Raji (cell line): ENCODE data around the gene DNAJB13.

ENCODE experiments used
- POLR2A ChIP-seq: IDR thresholded peaks from 2 replicates; pipeline ENCODE4 v1.6.1; 2011; ENCODE audit warnings: low read depth, low read length, control low read depth; ENCODE audit not compliant: insufficient read depth

DNAJB13 gene

GRCh38 chr11:74010306-74011300 lies 59.8 kb downstream of the DNAJB13 start:
- no peak for TF ChIP-seq POLR2A

- TF ChIP-seq POLR2A = no peak
Observed at GRCh38 chr11:74011360-74012073, 60.7 kb downstream of the DNAJB13 start.

DNA sequence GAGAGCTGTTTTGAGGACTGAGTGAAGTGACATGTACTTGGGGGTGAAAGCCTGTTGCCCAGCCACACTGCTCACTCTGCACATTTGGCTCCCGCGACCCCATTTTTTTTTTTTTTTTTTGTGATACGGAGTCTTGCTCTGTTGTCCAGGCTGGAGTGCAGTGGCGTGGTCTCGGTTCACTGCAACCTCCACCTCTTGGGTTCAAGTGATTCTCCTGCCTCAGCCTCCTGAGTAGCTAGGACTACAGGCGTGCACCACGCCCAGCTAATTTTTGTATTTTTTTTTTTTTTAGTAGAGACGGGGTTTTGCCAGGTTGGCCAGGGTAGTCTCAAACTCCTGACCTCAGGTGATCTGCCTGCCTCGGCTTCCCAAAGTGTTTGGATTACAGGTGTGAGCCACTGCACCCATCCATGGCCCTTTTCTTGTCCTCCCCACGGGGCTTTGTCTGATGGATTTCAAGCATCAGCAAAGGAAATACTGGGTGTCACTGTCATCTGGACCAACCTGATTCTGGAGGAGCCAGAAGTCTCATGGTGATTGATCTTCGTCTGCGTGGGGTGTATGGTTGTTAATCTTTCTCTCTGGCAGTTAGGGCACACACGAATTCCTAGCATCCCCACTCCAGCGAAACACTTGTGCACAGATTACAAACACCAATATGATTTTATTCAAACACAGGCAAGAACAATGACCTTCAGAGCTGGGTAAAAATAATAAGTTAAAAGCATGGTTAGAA lies 61.4 kb downstream of the DNAJB13 start:
- no peak for TF ChIP-seq POLR2A

GRCh38 chr11:74013141-74013540 lies 62.3 kb downstream of the DNAJB13 start:
- no peak for TF ChIP-seq POLR2A

DNA sequence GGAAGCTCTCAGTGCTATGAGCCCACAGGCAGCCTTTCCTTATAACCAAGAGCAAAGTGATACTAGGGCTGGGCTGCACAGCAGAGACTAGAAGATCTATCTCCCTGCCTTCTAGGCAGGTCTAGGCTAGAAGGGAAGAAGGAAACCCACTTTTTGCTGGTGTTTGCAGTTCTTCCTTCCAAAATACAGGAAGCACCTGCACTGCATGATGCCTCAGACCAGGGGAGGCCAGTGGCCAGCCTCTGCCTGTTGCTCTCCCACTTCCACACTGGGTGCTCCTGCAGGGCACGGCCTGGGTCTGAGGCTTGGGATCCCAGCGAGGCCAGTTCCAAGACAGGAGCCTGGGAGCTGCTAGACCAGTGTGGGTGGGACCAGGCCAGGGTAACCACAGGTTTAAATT lies 64.1 kb downstream of the DNAJB13 start:
- no peak for TF ChIP-seq POLR2A

GRCh38 chr11:74015919-74016684 lies 65.3 kb downstream of the DNAJB13 start:
- TF ChIP-seq POLR2A = no peak

DNA sequence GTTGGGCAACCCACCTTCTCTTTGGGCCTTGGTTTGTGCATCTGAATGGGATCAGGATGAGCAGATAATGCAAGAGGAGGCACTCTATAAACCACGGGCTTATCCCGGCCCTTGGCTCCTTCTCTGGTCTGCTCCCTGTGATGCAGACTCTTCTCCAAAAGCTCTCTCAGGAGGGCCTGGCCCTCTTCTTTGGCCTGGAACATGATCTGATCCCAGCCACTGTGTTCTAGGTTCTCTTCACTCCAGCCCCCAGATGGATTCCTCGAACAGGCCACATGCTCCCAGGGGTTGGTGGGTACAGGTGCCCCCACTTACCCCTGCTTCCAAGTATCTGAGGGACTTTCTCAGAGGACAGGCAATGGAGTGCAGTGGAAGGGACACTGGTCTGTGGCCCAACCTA lies 66.8 kb downstream of the DNAJB13 start:
- TF ChIP-seq POLR2A = no peak

DNA sequence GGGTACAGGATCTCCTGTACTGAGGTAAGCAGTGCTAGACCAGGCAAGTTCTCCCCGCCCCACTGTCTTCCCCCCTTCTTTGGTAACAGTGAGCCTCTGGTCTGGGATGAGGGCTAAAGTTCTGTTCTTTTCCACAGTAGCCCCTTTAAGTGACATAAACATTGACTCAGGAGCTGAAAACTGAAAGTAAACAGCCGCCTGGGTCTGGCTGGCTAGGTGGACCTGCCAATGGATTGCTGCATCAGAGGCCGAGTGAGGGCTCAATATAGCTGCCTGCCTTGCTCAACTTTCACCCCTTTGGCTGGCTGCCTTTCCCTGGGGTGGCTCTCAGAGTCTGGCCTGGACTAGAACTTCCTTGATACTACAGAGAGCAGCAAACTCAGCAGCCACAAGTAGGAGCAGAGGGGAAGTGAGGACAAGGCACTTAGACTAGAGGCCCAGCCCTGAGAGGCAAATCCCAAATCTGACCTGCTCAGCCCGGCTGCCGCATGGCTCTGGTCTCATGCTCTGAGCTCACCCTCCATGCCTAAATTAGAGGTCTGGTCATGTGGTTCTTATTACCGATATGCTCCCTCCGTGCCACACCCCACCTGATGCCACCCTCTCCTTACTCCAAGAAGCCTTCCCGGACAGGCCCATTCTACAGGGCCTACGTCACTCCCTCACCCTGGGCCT lies 67.6 kb downstream of the DNAJB13 start:
- TF ChIP-seq POLR2A = no peak

GRCh38 chr11:74019104-74019738 lies 68.4 kb downstream of the DNAJB13 start:
- no peak for TF ChIP-seq POLR2A

DNA sequence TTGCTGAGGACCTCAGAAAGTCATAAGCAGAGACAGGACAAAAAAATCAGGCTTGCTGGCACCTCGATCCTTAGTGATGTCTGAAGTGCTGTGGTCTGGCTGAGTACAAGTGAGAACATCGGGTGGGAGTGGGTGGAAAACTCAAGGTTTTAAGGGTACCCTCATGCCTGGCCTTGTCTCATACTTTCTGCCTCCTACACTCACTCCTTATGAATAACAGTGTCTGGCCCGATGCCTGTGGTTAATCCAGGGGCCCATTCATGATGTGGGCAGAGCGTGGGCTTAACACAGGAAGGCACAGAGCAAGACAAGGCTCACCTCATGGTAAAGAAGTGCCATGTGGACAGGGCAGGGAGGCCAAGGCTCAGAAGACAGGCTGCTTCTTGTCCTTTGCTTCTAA lies 69.0 kb downstream of the DNAJB13 start:
- TF ChIP-seq POLR2A = no peak
